ENCODE measurements around the gene ST7. TPM values are rescaled to one million over a fixed set of nuclear protein-coding genes. Genes with fewer than 3 reads are reported as not detected.

Gene ST7
- total and polyA plus RNA-seq, 2 donors (not counting 1 experiment from before 2014, with no cell fraction given): 2.3 to 4.6 TPM

- no peak overlapping the region for H3K4me3 Mint-ChIP-seq
- H3K27me3 Mint-ChIP-seq: no peaks in the 10 kb centered on the region
- no peak overlapping the region for H3K4me2 ChIP-seq (replicated peaks; ENCODE audit: low read depth, low read length, poor library complexity, severe bottlenecking)
- DNase-seq (no peak), ATAC-seq (ENCODE audit: low read depth) (no peak)
- peaks cover 25 to 30% of the 10 kb centered on the region in 2 donors for H3K4me1 ChIP-seq (ENCODE audit: control insufficient read depth in 2 of 2, insufficient read depth in 2 of 2, low read length in 2 of 2)
- CTCF ChIA-PET: interaction anchor here (0.6 to 1.3 kb wide), 4 partner anchors 19 to 119 kb away, joined by 3 to 6 read pairs (median 4); no protein-coding TSS in a partner anchor
- intact Hi-C loops (cut with micrococcal nuclease): no loop called here
- H3K27ac ChIP-seq (ENCODE audit: low read length in 2 of 2): no peak overlapping the region
- H3K27ac Mint-ChIP-seq: no peak overlapping the region
- H3K9me3 ChIP-seq (ENCODE audit: control extremely low read depth in 1 of 3, control insufficient read depth in 2 of 3, insufficient read depth in 1 of 3, low read length in 2 of 3): no peaks in the 10 kb centered on the region
- no peak overlapping the region for H3K4me3 ChIP-seq (ENCODE audit: control extremely low read depth in 1 of 5, extremely low read depth in 1 of 5, insufficient read depth in 1 of 5, low read depth in 2 of 5, low read length in 4 of 5)
- TF ChIP-seq CTCF (IDR thresholded peaks at IDR 0.05): no peak
- POLR2A ChIA-PET: no interaction called here
- H3K36me3 ChIP-seq (replicated peaks in 1 of 2; ENCODE audit: control extremely low read depth in 1 of 2, control insufficient read depth in 1 of 2, extremely low read depth in 1 of 2, insufficient read depth in 2 of 2, low read length in 1 of 2): no peaks in the 10 kb centered on the region
- H2AFZ ChIP-seq (ENCODE audit: insufficient read depth, low read depth, low read length, poor library complexity, severe bottlenecking): no peak overlapping the region
- no peak overlapping the region for H3K9ac ChIP-seq (ENCODE audit: low read length)
- 80% methylated on average over 1 of the region's 3 CpGs for WGBS (ENCODE audit: insufficient coverage)
- no peaks in the 10 kb centered on the region for H3K27me3 ChIP-seq (replicated peaks in 1 of 4; ENCODE audit: control extremely low read depth in 1 of 4, control insufficient read depth in 3 of 4, insufficient read depth in 4 of 4, low read length in 3 of 4)
- H3K4me1 Mint-ChIP-seq: peaks cover 33% of the 10 kb centered on the region
- H3K79me2 ChIP-seq (ENCODE audit: control insufficient read depth, insufficient read depth, low read length): no peaks in the 10 kb centered on the region
- H4K20me1 ChIP-seq (ENCODE audit: control insufficient read depth, insufficient read depth, low read length, poor library complexity, severe bottlenecking): no peaks in the 10 kb centered on the region
- H3K9me3 Mint-ChIP-seq (ENCODE audit: insufficient read depth): no peaks in the 10 kb centered on the region
These were observed 55.0 kb downstream of the ST7 start for GRCh38 chr7:117008118-117008885.

- Mint-ChIP-seq H3K4me1 (peaks cover 33% of the 10 kb centered on the region), H3K4me3 (peak overlapping the region; percentile 13), H3K27me3 (no peaks in the 10 kb centered on the region), H3K9me3 (ENCODE audit: insufficient read depth) (no peaks in the 10 kb centered on the region), H3K27ac (no peak overlapping the region)
- Histone ChIP-seq H3K36me3 (replicated peaks in 1 of 2; ENCODE audit: control extremely low read depth in 1 of 2, control insufficient read depth in 1 of 2, extremely low read depth in 1 of 2, insufficient read depth in 2 of 2, low read length in 1 of 2) (no peaks in the 10 kb centered on the region), H2AFZ (ENCODE audit: insufficient read depth, low read depth, low read length, poor library complexity, severe bottlenecking) (no peak overlapping the region), H3K27me3 (replicated peaks in 1 of 4; ENCODE audit: control extremely low read depth in 1 of 4, control insufficient read depth in 3 of 4, insufficient read depth in 4 of 4, low read length in 3 of 4) (no peaks in the 10 kb centered on the region), H3K79me2 (ENCODE audit: control insufficient read depth, insufficient read depth, low read length) (no peaks in the 10 kb centered on the region), H3K4me3 (ENCODE audit: control extremely low read depth in 1 of 5, extremely low read depth in 1 of 5, insufficient read depth in 1 of 5, low read depth in 2 of 5, low read length in 4 of 5) (no peak overlapping the region), H3K4me1 (ENCODE audit: control insufficient read depth in 2 of 2, insufficient read depth in 2 of 2, low read length in 2 of 2) (peaks cover 25 to 30% of the 10 kb centered on the region in 2 donors), H4K20me1 (ENCODE audit: control insufficient read depth, insufficient read depth, low read length, poor library complexity, severe bottlenecking) (no peaks in the 10 kb centered on the region), H3K27ac (ENCODE audit: low read length in 2 of 2) (no peak overlapping the region), H3K9ac (ENCODE audit: low read length) (no peak overlapping the region), H3K9me3 (ENCODE audit: control extremely low read depth in 1 of 3, control insufficient read depth in 2 of 3, insufficient read depth in 1 of 3, low read length in 2 of 3) (no peaks in the 10 kb centered on the region), H3K4me2 (replicated peaks; ENCODE audit: low read depth, low read length, poor library complexity, severe bottlenecking) (peak overlapping the region; percentile 14)
- ATAC-seq (ENCODE audit: low read depth): no peak
- POLR2A ChIA-PET: no interaction called here
- intact Hi-C loops (cut with micrococcal nuclease): no loop called here
- CTCF ChIA-PET: interaction anchor here (0.6 to 2.0 kb wide), 3 partner anchors 9 to 24 kb away, joined by 3 to 6 read pairs (median 5); no protein-coding TSS in a partner anchor
- TF ChIP-seq CTCF (IDR thresholded peaks at IDR 0.05): no peak
- no peak for TF ChIP-seq EZH2 (IDR thresholded peaks at IDR 0.05; ENCODE audit: borderline replicate concordance, insufficient read depth, low read depth, low read length, poor library complexity, severe bottlenecking)
- no peak for DNase-seq
- WGBS (ENCODE audit: insufficient coverage): no CpG with 5 or more reads among the region's 2 CpGs
These were observed 55.7 kb downstream of the ST7 start for GRCh38 chr7:117008886-117009531.
